Loucy (cell line): ENCODE measurements around the gene HERC3.

Source experiments
- H2AFZ ChIP-seq: fragments of 200-600 bp; sonication (generic); 2 replicates; pipeline ENCODE4 v1.6.0; 2016; ENCODE audit warnings: antibody characterized with exemption, mild to moderate bottlenecking, low read length, moderate library complexity
- H3F3A ChIP-seq: fragments of 200-600 bp; 2 replicates; pipeline ENCODE4 v1.6.0; 2016; ENCODE audit warnings: antibody characterized with exemption, low read depth, mild to moderate bottlenecking
- H3K27me3 ChIP-seq: fragments of 200-600 bp; sonication (generic); 2 replicates; pipeline ENCODE4 v1.6.1; 2014; ENCODE audit warnings: low read length, mild to moderate bottlenecking; ENCODE audit not compliant: insufficient read depth, poor library complexity, severe bottlenecking
- H3K36me3 ChIP-seq: fragments of 200-600 bp; sonication (generic); 2 replicates; pipeline ENCODE4 v1.6.1; 2016; ENCODE audit warnings: low read length; ENCODE audit not compliant: insufficient read depth
- H3K4me1 ChIP-seq: fragments of 200-600 bp; sonication (generic); 2 replicates; pipeline ENCODE4 v1.5.1; 2014; ENCODE audit warnings: low read length, mild to moderate bottlenecking; ENCODE audit not compliant: insufficient read depth, poor library complexity, severe bottlenecking
- H3K4me2 ChIP-seq: fragments of 200-600 bp; sonication (generic); 2 replicates; pipeline ENCODE4 v1.6.0; 2014; ENCODE audit warnings: antibody characterized with exemption, low read length, low read depth, mild to moderate bottlenecking; ENCODE audit not compliant: poor library complexity, severe bottlenecking
- H3K4me3 ChIP-seq: fragments of 200-600 bp; sonication (generic); 2 replicates; pipeline ENCODE4 v1.5.1; 2014; ENCODE audit warnings: low read length, mild to moderate bottlenecking, mixed read lengths; ENCODE audit not compliant: poor library complexity, severe bottlenecking
- H3K79me2 ChIP-seq: fragments of 200-600 bp; sonication (generic); 2 replicates; pipeline ENCODE4 v1.6.1; 2014; ENCODE audit warnings: low read length; ENCODE audit not compliant: insufficient read depth
- H3K9ac ChIP-seq: fragments of 200-600 bp; sonication (generic); 2 replicates; pipeline ENCODE4 v1.6.0; 2014; ENCODE audit warnings: mild to moderate bottlenecking, low read depth, low read length, moderate library complexity; ENCODE audit not compliant: poor library complexity, severe bottlenecking
- H3K9me2 ChIP-seq: fragments of 200-600 bp; sonication (generic); replicated peaks from 2 replicates; pipeline ENCODE4 v1.6.1; 2016; ENCODE audit warnings: low read depth, low read length, mixed read lengths
- H3K9me3 ChIP-seq: fragments of 200-600 bp; sonication (generic); 2 replicates; pipeline ENCODE4 v1.6.1; 2014; ENCODE audit warnings: mild to moderate bottlenecking, antibody characterized with exemption, low read length, low read depth; ENCODE audit not compliant: insufficient read depth
- H4K20me1 ChIP-seq: fragments of 200-600 bp; sonication (generic); 2 replicates; pipeline ENCODE4 v1.6.0; 2014; ENCODE audit warnings: antibody characterized with exemption, low read length, mild to moderate bottlenecking; ENCODE audit not compliant: insufficient read depth, poor library complexity, severe bottlenecking
- EZH2phosphoT487 ChIP-seq: fragments of 200-600 bp; IDR thresholded peaks from 2 replicates; pipeline ENCODE4 v1.6.1; 2018; ENCODE audit warnings: antibody characterized with exemption, mild to moderate bottlenecking, moderate library complexity, borderline replicate concordance
- TF ChIP-seq, protein P1 (sequence below): fragments of 200-600 bp; sonication (generic); conservative IDR thresholded peaks from 2 replicates; pipeline ENCODE4 v1.5.1; 2014; ENCODE audit warnings: mild to moderate bottlenecking, antibody characterized with exemption, low read length

Gene HERC3

DNA sequence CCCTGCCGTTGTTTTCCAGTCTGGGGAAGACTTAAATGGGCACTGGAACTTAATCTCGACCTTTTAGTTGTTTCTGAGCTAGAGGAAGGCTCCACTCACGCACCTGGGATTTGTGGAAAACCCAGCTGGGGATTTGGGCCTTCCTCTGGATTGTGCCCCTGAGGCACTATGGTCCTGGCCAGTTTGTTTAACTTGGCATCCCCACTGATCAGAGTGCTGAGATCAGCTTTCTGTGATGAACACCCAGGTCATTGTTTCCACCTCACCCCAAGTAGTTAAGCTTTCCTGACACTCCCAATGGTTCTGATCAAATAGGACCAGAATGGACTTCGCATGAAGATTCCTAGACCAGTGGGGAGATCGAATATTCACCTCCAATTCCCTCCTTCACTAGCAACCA lies 125.8 kb downstream of the HERC3 start:
- Histone ChIP-seq H2AFZ (no peak overlapping the region), H4K20me1 (no peaks in the 10 kb centered on the region), H3K79me2 (no peaks in the 10 kb centered on the region), H3F3A (no peaks in the 10 kb centered on the region), H3K36me3 (peaks cover 17% of the 10 kb centered on the region; the same call in 1 of the 2 replicates), H3K9ac (no peak overlapping the region), H3K27me3 (no peaks in the 10 kb centered on the region), H3K4me1 (no peaks in the 10 kb centered on the region), H3K4me3 (no peak overlapping the region), H3K9me3 (peaks cover 21% of the 10 kb centered on the region; the same call in 1 of the 2 replicates), H3K4me2 (no peak overlapping the region), H3K9me2 (no peaks in the 10 kb centered on the region)
- no peak for TF ChIP-seq EZH2phosphoT487
- TF ChIP-seq, protein P1, sequence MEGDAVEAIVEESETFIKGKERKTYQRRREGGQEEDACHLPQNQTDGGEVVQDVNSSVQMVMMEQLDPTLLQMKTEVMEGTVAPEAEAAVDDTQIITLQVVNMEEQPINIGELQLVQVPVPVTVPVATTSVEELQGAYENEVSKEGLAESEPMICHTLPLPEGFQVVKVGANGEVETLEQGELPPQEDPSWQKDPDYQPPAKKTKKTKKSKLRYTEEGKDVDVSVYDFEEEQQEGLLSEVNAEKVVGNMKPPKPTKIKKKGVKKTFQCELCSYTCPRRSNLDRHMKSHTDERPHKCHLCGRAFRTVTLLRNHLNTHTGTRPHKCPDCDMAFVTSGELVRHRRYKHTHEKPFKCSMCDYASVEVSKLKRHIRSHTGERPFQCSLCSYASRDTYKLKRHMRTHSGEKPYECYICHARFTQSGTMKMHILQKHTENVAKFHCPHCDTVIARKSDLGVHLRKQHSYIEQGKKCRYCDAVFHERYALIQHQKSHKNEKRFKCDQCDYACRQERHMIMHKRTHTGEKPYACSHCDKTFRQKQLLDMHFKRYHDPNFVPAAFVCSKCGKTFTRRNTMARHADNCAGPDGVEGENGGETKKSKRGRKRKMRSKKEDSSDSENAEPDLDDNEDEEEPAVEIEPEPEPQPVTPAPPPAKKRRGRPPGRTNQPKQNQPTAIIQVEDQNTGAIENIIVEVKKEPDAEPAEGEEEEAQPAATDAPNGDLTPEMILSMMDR = no peak

DNA sequence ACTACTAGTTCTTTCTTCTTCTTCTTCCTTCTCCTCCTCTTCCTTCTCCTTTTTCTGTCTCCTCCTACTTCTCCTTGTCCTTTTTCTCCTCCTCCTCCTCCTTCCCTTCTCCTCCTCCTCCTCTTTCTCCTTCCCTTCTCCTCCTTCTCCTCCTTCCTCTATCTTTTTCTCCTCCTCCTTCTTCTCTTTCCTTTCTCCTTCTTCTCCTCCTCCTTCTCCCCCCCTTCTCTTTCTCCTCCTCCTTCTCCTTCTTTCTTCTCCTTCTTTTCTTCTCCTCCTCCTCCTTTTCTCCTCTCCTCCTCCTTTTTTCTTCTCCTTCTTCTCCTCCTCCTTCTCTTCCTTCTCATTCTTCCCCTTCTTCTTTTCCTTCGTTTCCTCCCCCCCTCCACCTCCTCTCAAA lies 127.1 kb downstream of the HERC3 start:
- Histone ChIP-seq H2AFZ (no peak overlapping the region), H3K4me2 (no peak overlapping the region), H3F3A (no peaks in the 10 kb centered on the region), H3K79me2 (no peaks in the 10 kb centered on the region), H3K9ac (no peak overlapping the region), H4K20me1 (no peaks in the 10 kb centered on the region), H3K27me3 (no peaks in the 10 kb centered on the region), H3K9me2 (no peaks in the 10 kb centered on the region), H3K9me3 (peaks cover 21% of the 10 kb centered on the region; the same call in 1 of the 2 replicates), H3K4me1 (no peaks in the 10 kb centered on the region), H3K36me3 (peaks cover 21% of the 10 kb centered on the region; the same call in 1 of the 2 replicates), H3K4me3 (no peak overlapping the region)
- TF ChIP-seq, protein P1 = no peak
- no peak for TF ChIP-seq EZH2phosphoT487

DNA sequence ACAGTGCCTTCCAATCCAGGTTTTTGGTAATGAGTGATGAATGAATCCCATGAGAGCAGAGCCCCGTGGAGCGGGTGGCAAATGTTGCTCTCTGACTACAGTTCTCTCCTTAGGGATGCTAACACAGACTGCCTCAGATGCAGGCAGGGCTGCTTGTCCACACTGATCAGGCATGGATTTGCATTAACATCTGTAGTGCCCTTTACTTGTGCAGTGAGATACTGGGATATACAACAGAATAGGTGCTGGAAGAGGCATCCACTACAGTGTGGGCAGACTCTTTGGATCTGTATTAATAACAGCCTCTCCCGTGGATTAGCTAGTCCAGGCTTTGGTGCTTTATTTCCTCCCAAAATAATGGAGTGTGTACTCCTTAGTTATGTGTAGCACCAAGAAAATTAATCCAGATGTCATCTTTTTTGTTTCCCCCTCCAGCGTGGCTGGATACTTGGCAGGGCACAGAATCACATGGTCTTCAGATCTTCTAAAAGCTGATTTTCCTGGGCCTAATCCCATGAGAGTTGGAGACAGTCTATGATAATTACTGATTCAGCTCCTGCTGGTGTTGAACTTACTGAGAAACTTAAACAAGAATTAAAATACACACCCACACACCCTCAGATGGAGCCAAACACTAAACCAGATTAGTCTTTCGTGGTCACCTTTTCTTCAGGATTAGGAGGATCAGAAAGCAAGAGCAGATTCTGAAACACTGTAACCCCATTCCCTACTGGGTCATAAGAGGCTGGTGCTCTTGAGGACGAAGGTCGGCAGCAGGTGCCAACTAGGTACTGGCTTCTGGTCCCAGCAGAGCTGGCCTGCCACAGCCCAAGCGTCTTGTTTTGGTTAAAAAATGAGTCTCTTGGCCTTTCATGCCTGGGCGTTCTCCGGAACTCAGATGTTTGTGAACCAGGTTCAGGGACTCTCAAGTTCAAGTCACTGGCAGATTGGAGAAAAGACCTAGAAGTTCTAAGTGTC lies 128.5 kb downstream of the HERC3 start:
- H3K36me3 ChIP-seq = peaks cover 25% of the 10 kb centered on the region; the same call in 1 of the 2 replicates
- no peaks in the 10 kb centered on the region for H3K79me2 ChIP-seq
- H3K4me1 ChIP-seq = no peaks in the 10 kb centered on the region
- peaks cover 21% of the 10 kb centered on the region; the same call in 1 of the 2 replicates for H3K9me3 ChIP-seq
- no peak overlapping the region for H3K4me2 ChIP-seq
- H3F3A ChIP-seq = no peaks in the 10 kb centered on the region
- no peaks in the 10 kb centered on the region for H3K27me3 ChIP-seq
- TF ChIP-seq EZH2phosphoT487 = no peak
- TF ChIP-seq, protein P1 = no peak
- no peak overlapping the region for H3K9ac ChIP-seq
- no peaks in the 10 kb centered on the region for H4K20me1 ChIP-seq
- no peak overlapping the region for H3K4me3 ChIP-seq
- no peak overlapping the region for H2AFZ ChIP-seq
- no peaks in the 10 kb centered on the region for H3K9me2 ChIP-seq
